K562 treated with DMSO at 1 percent for 12 hours (cell line): ENCODE results near the gene HMGCL. TPM values are rescaled to one million over a fixed set of nuclear protein-coding genes. Genes with fewer than 3 reads are reported as not detected.

Source experiments
- total RNA-seq: library from RNA; unstranded; fragments of 300-600 nt; gene quantifications from 2 replicates; pipeline ENCODE4 v1.2.3, GENCODE V29; 2022; ENCODE audit not compliant: insufficient read depth

HMGCL gene
- 62.2 and 65.9 TPM in 2 replicates for total RNA-seq

GRCh38 chr1:23825076-23825761 lies at the start of gene HMGCL:
Gene HMGCL (minus strand): TSS chr1:23825429. CDS start chr1:23825415, 14 bp downstream.

GRCh38 chr1:23867895-23868556 lies 42.8 kb upstream of the HMGCL start, which contains the start of gene FUCA1:
Gene FUCA1 (minus strand): TSS chr1:23868290. CDS start chr1:23868286, 4 bp downstream.

DNA sequence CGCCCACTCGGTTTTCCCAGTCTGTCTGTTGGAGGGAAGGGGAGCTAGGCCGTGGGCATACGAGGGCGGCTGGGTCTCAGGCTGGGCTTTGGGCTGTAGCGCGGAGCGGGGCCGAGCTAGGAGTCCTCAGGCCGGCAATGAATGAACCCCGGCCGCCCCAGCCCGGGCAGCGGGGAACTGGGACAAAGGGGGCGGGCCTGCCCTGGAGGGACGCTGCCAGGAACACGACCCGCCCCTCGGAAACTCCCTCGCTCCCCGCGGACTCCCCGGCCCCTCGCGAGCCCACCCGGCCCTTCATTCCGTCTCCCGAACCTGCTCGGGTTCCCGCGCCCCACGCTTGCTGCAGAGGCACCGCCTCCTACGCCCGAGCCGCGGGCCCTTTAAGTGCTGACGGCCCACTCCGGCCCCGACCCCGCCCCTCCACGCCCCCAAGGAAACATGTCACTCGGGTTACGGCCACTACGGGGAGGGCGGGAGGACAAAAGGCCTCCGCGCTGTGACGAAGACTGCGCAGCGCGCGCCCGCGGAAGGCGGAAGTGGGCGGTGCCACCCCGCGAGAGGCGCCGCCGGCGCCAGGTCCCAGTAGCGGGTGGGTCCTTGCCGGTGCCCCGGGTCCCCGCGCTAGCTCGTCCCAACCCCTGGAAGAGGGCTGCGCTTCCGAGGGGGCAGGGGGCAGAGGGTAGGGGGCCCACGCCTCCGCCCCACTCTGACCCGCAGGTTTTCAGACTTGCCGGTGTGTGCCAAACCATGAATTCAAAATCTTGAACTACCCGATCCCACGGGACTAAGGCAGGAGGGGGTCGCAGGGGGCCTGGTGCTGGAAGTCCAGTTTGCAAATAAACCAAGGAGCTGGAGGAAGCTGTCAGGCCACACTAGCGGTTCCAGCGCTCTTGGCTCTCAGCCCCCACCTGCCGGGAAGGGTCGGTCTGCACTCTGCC lies 24.6 kb downstream of the HMGCL start, which contains the start of gene GALE:
TSS of gene GALE (minus strand) at position 355 of the 938 bp plus-strand sequence. CDS start 1,747 bp downstream, outside the sequence.

GRCh38 chr1:23790696-23791515 lies 34.3 kb downstream of the HMGCL start, which contains the start of gene LYPLA2:
Gene LYPLA2 (plus strand): TSS chr1:23791145. CDS start chr1:23792683, 1,538 bp downstream.

DNA sequence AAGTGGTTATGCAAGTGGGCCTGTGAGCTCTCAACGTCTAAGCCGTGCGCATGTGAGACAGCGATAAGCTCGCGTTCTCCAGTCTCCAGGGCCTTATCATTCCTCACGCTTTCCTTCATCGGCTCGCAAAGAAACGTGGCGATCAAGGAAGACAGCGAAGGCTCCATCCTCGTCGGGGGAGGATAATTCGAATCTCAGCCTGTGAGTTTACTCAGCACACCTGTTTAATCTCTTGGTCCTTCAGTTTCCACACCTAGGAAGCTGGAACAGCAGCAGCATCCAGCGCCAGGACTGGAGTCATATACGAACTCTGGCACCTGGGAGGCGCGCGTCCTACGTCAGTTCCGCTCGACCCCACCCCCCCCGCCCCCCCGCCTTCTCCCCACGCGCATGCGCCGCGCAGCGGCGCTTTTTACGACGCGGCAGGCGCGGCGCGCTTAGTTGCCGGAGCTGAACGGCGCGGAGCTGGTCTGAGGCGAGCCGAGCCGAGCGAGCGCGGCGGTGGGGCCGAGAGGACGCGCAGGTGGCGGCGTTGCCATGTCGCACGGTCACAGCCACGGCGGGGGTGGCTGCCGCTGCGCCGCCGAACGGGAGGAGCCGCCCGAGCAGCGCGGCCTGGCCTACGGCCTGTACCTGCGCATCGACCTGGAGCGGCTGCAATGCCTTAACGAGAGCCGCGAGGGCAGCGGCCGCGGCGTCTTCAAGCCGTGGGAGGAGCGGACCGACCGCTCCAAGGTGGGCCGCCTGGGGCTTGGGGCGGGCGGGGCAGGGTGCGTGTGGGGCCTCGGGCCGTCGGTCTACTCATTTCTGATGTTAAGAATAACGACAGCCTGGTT lies 47.0 kb downstream of the HMGCL start, which contains the start of gene PITHD1:
TSS of gene PITHD1 (plus strand) at position 440 of the 836 bp plus-strand sequence. CDS start at position 538, 98 bp downstream.

Other genes starting within 250 kb of the HMGCL start
- 4,011 and 4,342 TPM in 2 replicates for gene RPL11, start 133.6 kb downstream of the HMGCL start, total RNA-seq
- 12.7 and 31.6 TPM in 2 replicates for gene ELOA, start 82.0 kb downstream of the HMGCL start, total RNA-seq
- 121 and 154 TPM in 2 replicates for gene PITHD1, start 47.0 kb downstream of the HMGCL start, total RNA-seq
- 92.9 and 93.9 TPM in 2 replicates for gene LYPLA2, start 34.3 kb downstream of the HMGCL start, total RNA-seq
- gene GALE, start 24.7 kb downstream of the HMGCL start, total RNA-seq, result 57.0 and 62.8 TPM in 2 replicates
- gene FUCA1, start 42.9 kb upstream of the HMGCL start, total RNA-seq, result 22.5 and 44.0 TPM in 2 replicates
- gene CNR2, start 87.9 kb upstream of the HMGCL start, total RNA-seq, result not detected in 2 replicates
- gene PNRC2, start 134.4 kb upstream of the HMGCL start, total RNA-seq, result 73.0 and 153 TPM in 2 replicates
- gene SRSF10, start 154.9 kb upstream of the HMGCL start, total RNA-seq, result 47.3 and 132 TPM in 2 replicates